GM23338 (cell line): ENCODE results near the gene CTSC. TPM values are rescaled to one million over a fixed set of nuclear protein-coding genes. Genes with fewer than 3 reads are reported as not detected.
"Not testable (repeated sequence)": the region's sequence is repeated elsewhere in the genome, so short reads cannot be mapped to it uniquely, and the experiment has no call there.

ENCODE experiments used
- ATAC-seq: fragments of 200-7000 bp; cut with Tn5 transposase; 3 replicates; pipeline ENCODE4 v1.9.1; 2020
- DNase-seq: peaks from one replicate; pipeline ENCODE4 v3.0.0-alpha.2; 2015; ENCODE audit warnings: low spot score
- H2AFZ ChIP-seq: fragments of 200-600 bp; sonication (generic); 2 replicates; pipeline ENCODE4 v1.8.0; 2016; ENCODE audit warnings: antibody characterized with exemption, mild to moderate bottlenecking, moderate library complexity
- H3F3A ChIP-seq: fragments of 200-600 bp; sonication (generic); replicated peaks from 2 replicates; pipeline ENCODE4 v1.8.0; 2017; ENCODE audit warnings: antibody characterized with exemption, mixed run types, low read depth
- H3K27ac ChIP-seq: fragments of 200-600 bp; sonication (generic); 2 replicates; pipeline ENCODE4 v1.6.1; 2016; ENCODE audit warnings: low read depth
- H3K27me3 ChIP-seq: fragments of 200-600 bp; sonication (generic); 2 replicates; pipeline ENCODE4 v1.8.0; 2016; ENCODE audit warnings: mild to moderate bottlenecking, mixed run types, moderate library complexity; ENCODE audit not compliant: insufficient read depth
- H3K36me3 ChIP-seq: fragments of 200-600 bp; sonication (generic); 2 replicates; pipeline ENCODE4 v1.8.0; 2016; ENCODE audit warnings: mild to moderate bottlenecking; ENCODE audit not compliant: insufficient read depth
- H3K4me1 ChIP-seq: fragments of 200-600 bp; sonication (generic); 2 replicates; pipeline ENCODE4 v1.8.0; 2016; ENCODE audit warnings: mild to moderate bottlenecking, moderate library complexity; ENCODE audit not compliant: insufficient read depth
- H3K4me2 ChIP-seq: fragments of 200-600 bp; sonication (generic); 2 replicates; pipeline ENCODE4 v1.7.1; 2017; ENCODE audit warnings: mixed run types
- H3K4me3 ChIP-seq: fragments of 200-600 bp; sonication (generic); 2 replicates; pipeline ENCODE4 v1.6.1; 2016; ENCODE audit warnings: mixed run types
- H3K79me2 ChIP-seq: fragments of 200-600 bp; sonication (generic); replicated peaks from 2 replicates; pipeline ENCODE4 v1.8.0; 2017; ENCODE audit warnings: mild to moderate bottlenecking; ENCODE audit not compliant: insufficient read depth
- H3K9me2 ChIP-seq: fragments of 200-600 bp; sonication (generic); 2 replicates; pipeline ENCODE4 v1.8.0; 2017; ENCODE audit not compliant: insufficient read depth
- H4K20me1 ChIP-seq: fragments of 200-600 bp; sonication (generic); replicated peaks from 2 replicates; pipeline ENCODE4 v1.8.0; 2017; ENCODE audit warnings: mild to moderate bottlenecking; ENCODE audit not compliant: insufficient read depth
- H3K27ac Mint-ChIP-seq: 2 replicates; pipeline ENCODE4 v1.8.0; 2020; ENCODE audit warnings: inconsistent platforms, mild to moderate bottlenecking, moderate library complexity, mixed read lengths
- H3K27me3 Mint-ChIP-seq: 3 replicates; pipeline ENCODE4 v1.8.0; 2022; ENCODE audit warnings: low read depth, mild to moderate bottlenecking, moderate library complexity, mixed read lengths, inconsistent platforms; ENCODE audit not compliant: insufficient read depth, poor library complexity
- H3K36me3 Mint-ChIP-seq: 3 replicates; pipeline ENCODE4 v1.8.0; 2021; ENCODE audit warnings: low read depth, mild to moderate bottlenecking, inconsistent platforms, moderate library complexity, mixed read lengths
- H3K4me1 Mint-ChIP-seq: 3 replicates; pipeline ENCODE4 v1.8.0; 2020; ENCODE audit warnings: mild to moderate bottlenecking, inconsistent platforms, mixed read lengths
- H3K4me3 Mint-ChIP-seq: 3 replicates; pipeline ENCODE4 v1.8.0; 2021; ENCODE audit warnings: moderate library complexity, mild to moderate bottlenecking, inconsistent platforms, mixed read lengths
- H3K9me3 Mint-ChIP-seq: 3 replicates; pipeline ENCODE4 v1.8.0; 2020; ENCODE audit warnings: moderate library complexity, mild to moderate bottlenecking, inconsistent platforms, mixed read lengths
- CTCF ChIP-seq, 2 experiments: fragments of 200-600 bp in 1 of 2; sonication (generic) in 1 of 2; conservative IDR thresholded peaks; 2 replicates each; pipeline versions ENCODE4 v1.5.1 to v1.6.1; 2016 to 2017; ENCODE audit warnings: antibody characterized with exemption in 2 of 2, low read depth in 2 of 2, mild to moderate bottlenecking in 2 of 2, moderate library complexity in 1 of 2
- JUNB ChIP-seq: IDR thresholded peaks from one replicate; pipeline ENCODE4 v1.6.1; 2016; ENCODE audit warnings: antibody characterized with exemption; ENCODE audit not compliant: unreplicated experiment
- polyA plus RNA-seq: library from polyadenylated mRNA; unstranded; fragments of >200 nt; fragmentation: Nextera tagmentation; extraction: Ambion mirVana; gene quantifications from 2 replicates; pipeline ENCODE4 v1.2.1, GENCODE V29; 2016
- total RNA-seq: library from RNA; depleted of rRNA; stranded (reverse); fragments of >200 nt; shearing (Covaris generic); gene quantifications from 2 replicates; pipeline ENCODE4 v1.2.3, GENCODE V29; 2014

The CTSC gene
- total and polyA plus RNA-seq, 2 experiments from 2014 or later, result 408 to 444 TPM

GRCh38 chr11:88324562-88325345 lies 12.8 kb downstream of the CTSC start:
- Histone ChIP-seq H4K20me1 (peaks cover 58% of the 10 kb centered on the region), H2AFZ (no peak overlapping the region), H3K4me2 (0 out of 2 replicates have a peak overlapping the region, but pooled peaks have one; percentile 1), H3K79me2 (peaks cover 100% of the 10 kb centered on the region), H3K4me1 (peaks cover 57% of the 10 kb centered on the region), H3K4me3 (no peak overlapping the region), H3K27me3 (no peaks in the 10 kb centered on the region), H3K27ac (no peak overlapping the region), H3K9me2 (no peaks in the 10 kb centered on the region), H3K36me3 (peaks cover 22% of the 10 kb centered on the region; the same call in 1 of the 2 replicates), H3F3A (no peaks in the 10 kb centered on the region)
- Mint-ChIP-seq H3K36me3 (peaks cover 90% of the 10 kb centered on the region), H3K27me3 (peaks cover 4% of the 10 kb centered on the region), H3K4me1 (peaks cover 83% of the 10 kb centered on the region), H3K27ac (peak overlapping the region; percentile 49), H3K9me3 (no peaks in the 10 kb centered on the region), H3K4me3 (no peak overlapping the region; the same call in 2 of the 3 replicates)
- no peak for DNase-seq
- TF ChIP-seq JUNB, result no peak
- no peak for TF ChIP-seq CTCF (conservative IDR thresholded peaks at IDR 0.05; ENCODE audit: low read depth in 2 of 2)
- no peak for ATAC-seq

GRCh38 chr11:88322881-88323280 lies 14.7 kb downstream of the CTSC start:
- H3K27me3 Mint-ChIP-seq, DNase-seq, H2AFZ ChIP-seq, H3K4me2 ChIP-seq, H3K9me2 ChIP-seq, H3K4me3 ChIP-seq, ATAC-seq, H3F3A ChIP-seq, H3K4me3 Mint-ChIP-seq, H3K27ac ChIP-seq, H3K27me3 ChIP-seq, H3K9me3 Mint-ChIP-seq: not testable (repeated sequence)
- H3K36me3 Mint-ChIP-seq, result peaks cover 71% of the 10 kb centered on the region
- Histone ChIP-seq H3K79me2 (peaks cover 100% of the 10 kb centered on the region), H3K4me1 (peaks cover 64% of the 10 kb centered on the region), H4K20me1 (peaks cover 54% of the 10 kb centered on the region), H3K36me3 (peaks cover 16% of the 10 kb centered on the region; the same call in 1 of the 2 replicates)
- H3K27ac Mint-ChIP-seq, result peak overlapping the region; percentile 35; the same call in 1 of the 2 replicates
- peaks cover 78% of the 10 kb centered on the region for H3K4me1 Mint-ChIP-seq

- not testable (repeated sequence) for H3F3A ChIP-seq, ATAC-seq, H3K27me3 ChIP-seq, H3K4me3 ChIP-seq, DNase-seq, H3K27ac ChIP-seq, H3K9me3 Mint-ChIP-seq, H3K27ac Mint-ChIP-seq, H3K36me3 ChIP-seq, H3K27me3 Mint-ChIP-seq, H3K4me3 Mint-ChIP-seq, H2AFZ ChIP-seq, H3K4me2 ChIP-seq, H3K9me2 ChIP-seq
- H3K79me2 ChIP-seq, result peaks cover 100% of the 10 kb centered on the region
- H3K4me1 ChIP-seq, result peaks cover 60% of the 10 kb centered on the region
- Mint-ChIP-seq H3K4me1 (peaks cover 75% of the 10 kb centered on the region), H3K36me3 (peaks cover 65% of the 10 kb centered on the region)
- H4K20me1 ChIP-seq, result peaks cover 47% of the 10 kb centered on the region
Measured at GRCh38 chr11:88321412-88321811, 16.1 kb downstream of the CTSC start.
